GM21717 (cell line): Measurements from ENCODE around the gene GABRR2.

Experiments used
- ATAC-seq: cut with Tn5 transposase; IDR thresholded peaks from one replicate; pipeline ENCODE4 v1.9.1; 2021; ENCODE audit warnings: mild to moderate bottlenecking, moderate library complexity; ENCODE audit not compliant: unreplicated experiment

GABRR2 gene

GRCh38 chr6:89215391-89215790, 99.7 kb downstream of the GABRR2 start:
- no peak for ATAC-seq

GRCh38 chr6:89214197-89214596, 100.9 kb downstream of the GABRR2 start:
- ATAC-seq: no peak

- no peak for ATAC-seq
These were observed 102.6 kb downstream of the GABRR2 start for GRCh38 chr6:89212472-89212871.

- no peak for ATAC-seq
These were observed 105.6 kb downstream of the GABRR2 start for GRCh38 chr6:89209457-89209856.

GRCh38 chr6:89208551-89208950, 106.5 kb downstream of the GABRR2 start:
- ATAC-seq: no peak
